Urothelium cell line (cell line): ENCODE results near the gene FBXO4.
A peak's percentile ranks its signal among the peaks of the same experiment; 100 is the strongest.
"Not testable (repeated sequence)": the region's sequence is repeated elsewhere in the genome, so short reads cannot be mapped to it uniquely, and the experiment has no call there.

Source experiments
- DNase-seq: peaks from one replicate; pipeline ENCODE4 v3.0.0; 2011; ENCODE audit warnings: low spot score, mixed read lengths
- FAIRE-seq: peaks from 2 replicates; lab custom pipeline; 2011; peaks lifted over from hg19 to GRCh38; lab: Jason Lieb, UNC

The FBXO4 gene

GRCh38 chr5:41921874-41922273 lies 3.2 kb upstream of the FBXO4 start:
- DNase-seq (no peak), FAIRE-seq (no peak)

- DNase-seq, result no peak
- FAIRE-seq, result no peak
Observed at GRCh38 chr5:41924526-41924871, 582 bp upstream of the FBXO4 start.

- FAIRE-seq, result no peak
Observed at GRCh38 chr5:41925555-41925951, 472 bp downstream of the FBXO4 start.

GRCh38 chr5:41927604-41928003 lies 2.5 kb downstream of the FBXO4 start:
- DNase-seq, result no peak
- FAIRE-seq, result no peak

More at GRCh38 chr5:41925555-41925951, 472 bp downstream of the FBXO4 start:
- DNase-seq, result peak; percentile 41

GRCh38 chr5:41929035-41929434 lies 4.0 kb downstream of the FBXO4 start:
- DNase-seq (no peak), FAIRE-seq (no peak)

GRCh38 chr5:41932770-41933169 lies 7.7 kb downstream of the FBXO4 start:
- FAIRE-seq (no peak), DNase-seq (no peak)

GRCh38 chr5:41935544-41935943 lies 10.5 kb downstream of the FBXO4 start:
- DNase-seq, result no peak
- no peak for FAIRE-seq

GRCh38 chr5:41940641-41941040 lies 15.6 kb downstream of the FBXO4 start:
- DNase-seq (no peak), FAIRE-seq (no peak)

- FAIRE-seq, DNase-seq: not testable (repeated sequence)
Observed at GRCh38 chr5:41945332-41945955, 20.4 kb downstream of the FBXO4 start.

- DNase-seq, result no peak
- FAIRE-seq, result no peak
Observed at GRCh38 chr5:41951224-41951623, 26.1 kb downstream of the FBXO4 start.

GRCh38 chr5:41954286-41954685 lies 29.2 kb downstream of the FBXO4 start:
- FAIRE-seq, result no peak
- DNase-seq, result no peak

GRCh38 chr5:41955432-41956024 lies 30.4 kb downstream of the FBXO4 start:
- DNase-seq (no peak), FAIRE-seq (no peak)

GRCh38 chr5:41956943-41957342 lies 31.9 kb downstream of the FBXO4 start:
- no peak for FAIRE-seq
- DNase-seq, result no peak

- FAIRE-seq (no peak), DNase-seq (no peak)
Observed at GRCh38 chr5:41960481-41960880, 35.4 kb downstream of the FBXO4 start.

- FAIRE-seq (no peak), DNase-seq (no peak)
Observed at GRCh38 chr5:41961736-41962135, 36.7 kb downstream of the FBXO4 start.

- DNase-seq (no peak), FAIRE-seq (no peak)
Observed at GRCh38 chr5:41962491-41962890, 37.4 kb downstream of the FBXO4 start.

- no peak for FAIRE-seq
- DNase-seq, result no peak
Observed at GRCh38 chr5:41966401-41967105, 41.5 kb downstream of the FBXO4 start.

- FAIRE-seq (no peak), DNase-seq (no peak)
Observed at GRCh38 chr5:41967401-41967800, 42.3 kb downstream of the FBXO4 start.

- FAIRE-seq, result no peak
Observed at GRCh38 chr5:41968153-41968723, 43.2 kb downstream of the FBXO4 start.

GRCh38 chr5:41973087-41973486 lies 48.0 kb downstream of the FBXO4 start:
- DNase-seq, result no peak
- FAIRE-seq, result no peak

More at GRCh38 chr5:41968153-41968723, 43.2 kb downstream of the FBXO4 start:
- no peak for DNase-seq

- no peak for FAIRE-seq
- no peak for DNase-seq
Observed at GRCh38 chr5:41973887-41974286, 48.8 kb downstream of the FBXO4 start.

- DNase-seq (no peak), FAIRE-seq (no peak)
Observed at GRCh38 chr5:41978676-41979075, 53.6 kb downstream of the FBXO4 start.
